HK-2 (cell line): Measurements from ENCODE around the gene MYO16.
"Not testable (repeated sequence)": the region's sequence is repeated elsewhere in the genome, so short reads cannot be mapped to it uniquely, and the experiment has no call there.

Source experiments
- DNase-seq: peaks from one replicate; pipeline ENCODE4 v3.0.0-alpha.2; 2018; ENCODE audit not compliant: unreplicated experiment

MYO16 gene

GRCh38 chr13:108742701-108743451 is 113.5 kb downstream of the MYO16 start:
- DNase-seq: no peak

- no peak for DNase-seq
These were observed 114.1 kb downstream of the MYO16 start for GRCh38 chr13:108743522-108743921.

- DNase-seq: no peak
These were observed 118.4 kb downstream of the MYO16 start for GRCh38 chr13:108747843-108748242.

GRCh38 chr13:108752276-108752675 is 122.9 kb downstream of the MYO16 start:
- DNase-seq: no peak

- DNase-seq: no peak
These were observed 125.7 kb downstream of the MYO16 start for GRCh38 chr13:108755083-108755482.

- no peak for DNase-seq
These were observed 130.7 kb downstream of the MYO16 start for GRCh38 chr13:108760129-108760528.

- no peak for DNase-seq
These were observed 131.1 kb downstream of the MYO16 start for GRCh38 chr13:108760541-108760940.

GRCh38 chr13:108768035-108768434 is 138.6 kb downstream of the MYO16 start:
- DNase-seq: no peak

- peak; percentile 27 for DNase-seq
These were observed 140.0 kb downstream of the MYO16 start for GRCh38 chr13:108769213-108770070.

GRCh38 chr13:108775597-108775996 is 146.2 kb downstream of the MYO16 start:
- DNase-seq: no peak

GRCh38 chr13:108776650-108777049 is 147.2 kb downstream of the MYO16 start:
- DNase-seq: no peak

- peak; percentile 63 for DNase-seq
These were observed 148.3 kb downstream of the MYO16 start for GRCh38 chr13:108777421-108778420.

- DNase-seq: no peak
These were observed 149.9 kb downstream of the MYO16 start for GRCh38 chr13:108779308-108779707.

- no peak for DNase-seq
These were observed 151.3 kb downstream of the MYO16 start for GRCh38 chr13:108780706-108781105.

- no peak for DNase-seq
These were observed 151.9 kb downstream of the MYO16 start for GRCh38 chr13:108781312-108781711.

GRCh38 chr13:108782480-108782879 is 153.1 kb downstream of the MYO16 start:
- not testable (repeated sequence) for DNase-seq

- no peak for DNase-seq
These were observed 156.4 kb downstream of the MYO16 start for GRCh38 chr13:108785844-108786243.

- no peak for DNase-seq
These were observed 157.2 kb downstream of the MYO16 start for GRCh38 chr13:108786456-108787200.

- DNase-seq: no peak
These were observed 158.4 kb downstream of the MYO16 start for GRCh38 chr13:108787700-108788414.

- DNase-seq: no peak
These were observed 160.1 kb downstream of the MYO16 start for GRCh38 chr13:108789476-108789875.
